Liver (tissue), 9 donors: ENCODE data around the gene CTNNBL1. TPM values are rescaled to one million over a fixed set of nuclear protein-coding genes. Genes with fewer than 3 reads are reported as not detected.

Experiments used
- DNase-seq: peaks from one replicate; pipeline ENCODE4 v3.0.0-alpha.2; 2017; ENCODE audit warnings: low spot score
- H3K27ac ChIP-seq, 2 donors: one replicate each; pipeline ENCODE4 v1.7.0; 2013; ENCODE audit warnings: inconsistent platforms in 2 of 2, low read length in 2 of 2, control low read depth in 1 of 2, low read depth in 1 of 2, mild to moderate bottlenecking in 1 of 2
- H3K27me3 ChIP-seq, 4 donors: one replicate each; pipeline versions ENCODE4 v1.6.1 to v1.7.0; 2013; ENCODE audit warnings: low read length in 3 of 4, inconsistent platforms in 1 of 4, mild to moderate bottlenecking in 1 of 4, moderate library complexity in 1 of 4; ENCODE audit not compliant: control insufficient read depth in 4 of 4, insufficient read depth in 4 of 4
- H3K36me3 ChIP-seq, 4 donors: one replicate each; pipeline versions ENCODE4 v1.6.1 to v1.7.0; 2013; ENCODE audit warnings: low read length in 3 of 4, mild to moderate bottlenecking in 3 of 4, low read depth in 1 of 4, moderate library complexity in 1 of 4; ENCODE audit not compliant: control insufficient read depth in 4 of 4, insufficient read depth in 3 of 4
- H3K4me1 ChIP-seq, 4 donors: one replicate each; pipeline versions ENCODE4 v1.6.1 to v1.7.0; 2013; ENCODE audit warnings: low read length in 3 of 4, mild to moderate bottlenecking in 3 of 4, moderate library complexity in 1 of 4; ENCODE audit not compliant: control insufficient read depth in 4 of 4, insufficient read depth in 4 of 4
- H3K4me3 ChIP-seq, 3 donors: one replicate each; pipeline versions ENCODE4 v1.6.1 to v1.7.0; 2013; ENCODE audit warnings: low read length in 3 of 3, control low read depth in 1 of 3, low read depth in 1 of 3, mild to moderate bottlenecking in 1 of 3
- H3K9ac ChIP-seq, 2 donors: one replicate each; pipeline ENCODE4 v1.7.0; 2013; ENCODE audit warnings: low read length in 2 of 2, mild to moderate bottlenecking in 2 of 2, moderate library complexity in 2 of 2, control low read depth in 1 of 2, low read depth in 1 of 2
- H3K9me3 ChIP-seq, 4 donors: one replicate each; pipeline versions ENCODE4 v1.6.1 to v1.7.0; 2013; ENCODE audit warnings: low read length in 3 of 4; ENCODE audit not compliant: control insufficient read depth in 4 of 4
- EGR1 ChIP-seq, 2 donors: IDR thresholded peaks; 2 replicates each; pipeline ENCODE4 v1.6.1; 2016 to 2018; ENCODE audit warnings: antibody characterized with exemption in 2 of 2, low read depth in 2 of 2
- FOXA1 ChIP-seq: IDR thresholded peaks from 2 replicates; pipeline ENCODE4 v1.6.1; 2016; ENCODE audit warnings: antibody characterized with exemption
- FOXA2 ChIP-seq: IDR thresholded peaks from 2 replicates; pipeline ENCODE4 v1.6.1; 2016; ENCODE audit warnings: antibody characterized with exemption
- GABPA ChIP-seq, 2 donors: IDR thresholded peaks in 1 of 2; conservative IDR thresholded peaks in 1 of 2; 2 replicates each; pipeline ENCODE4 v1.6.1; 2016; ENCODE audit warnings: antibody characterized with exemption in 2 of 2, mild to moderate bottlenecking in 1 of 2, moderate library complexity in 1 of 2
- HNF4A ChIP-seq, 2 donors: conservative IDR thresholded peaks; 2 replicates each; pipeline ENCODE4 v1.6.1; 2016; ENCODE audit warnings: antibody characterized with exemption in 2 of 2, mild to moderate bottlenecking in 2 of 2
- NR2F2 ChIP-seq: IDR thresholded peaks from 2 replicates; pipeline ENCODE4 v1.6.1; 2016; ENCODE audit warnings: antibody characterized with exemption
- RAD21 ChIP-seq, 2 donors: IDR thresholded peaks; 2 replicates each; pipeline ENCODE4 v1.6.1; 2016; ENCODE audit warnings: antibody characterized with exemption in 2 of 2, mild to moderate bottlenecking in 2 of 2
- SP1 ChIP-seq: IDR thresholded peaks from 2 replicates; pipeline ENCODE4 v1.6.1; 2018; ENCODE audit warnings: antibody characterized with exemption, mild to moderate bottlenecking
- YY1 ChIP-seq: IDR thresholded peaks from 2 replicates; pipeline ENCODE4 v1.6.1; 2016; ENCODE audit warnings: antibody characterized with exemption, mild to moderate bottlenecking
- WGBS: extraction: QIAGEN DNeasy Blood & Tissue Kit; methylation state at CpG from one replicate; pipeline ENCODE4 v1.1.7; 2013; 5-methylcytosine and 5-hydroxymethylcytosine counted together
- polyA plus RNA-seq, 2 donors: library from polyadenylated mRNA; stranded (reverse) in 1 of 2; unstranded in 1 of 2; fragments of 200-250 nt in 1 of 2; fragments of >200 nt in 1 of 2; fragmentation: Nextera tagmentation in 1 of 2; extraction: Ambion mirVana in 1 of 2; gene quantifications; one replicate each; pipeline versions ENCODE4 v1.2.1 to v1.2.3, GENCODE V29; 2013 to 2015
- total RNA-seq, 2 donors: library from RNA; depleted of rRNA; stranded (reverse); fragments of >200 nt; gene quantifications; one replicate each; pipeline ENCODE4 v1.2.3, GENCODE V29; 2014
- TF ChIP-seq, protein P1 (sequence below): IDR thresholded peaks from 2 replicates; pipeline ENCODE4 v1.6.1; 2016; ENCODE audit warnings: antibody characterized with exemption
- TF ChIP-seq, protein P2 (sequence below): IDR thresholded peaks from 2 replicates; pipeline ENCODE4 v1.6.1; 2016; ENCODE audit warnings: antibody characterized with exemption
- TF ChIP-seq, protein P3 (sequence below): IDR thresholded peaks from 2 replicates; pipeline ENCODE4 v1.6.1; 2016; ENCODE audit warnings: antibody characterized with exemption, mild to moderate bottlenecking
- TF ChIP-seq, protein P4 (sequence below): fragments of 150-350 bp; IDR thresholded peaks from 2 replicates; pipeline ENCODE4 v1.5.1; 2017; ENCODE audit warnings: improper control_type of control experiment, low read depth, low read length; ENCODE audit not compliant: missing input control
- TF ChIP-seq, protein P5 (sequence below): IDR thresholded peaks from 2 replicates; pipeline ENCODE4 v1.6.1; 2016; ENCODE audit warnings: antibody characterized with exemption
- donor health status: healthy.
- donor health status: healthy.
- donor health status: healthy.
- donor health status: healthy.
- donor health status: healthy.

CTNNBL1 gene
- total and polyA plus RNA-seq, 4 donors, result 18.3 to 25.4 (median 20.3) TPM

DNA sequence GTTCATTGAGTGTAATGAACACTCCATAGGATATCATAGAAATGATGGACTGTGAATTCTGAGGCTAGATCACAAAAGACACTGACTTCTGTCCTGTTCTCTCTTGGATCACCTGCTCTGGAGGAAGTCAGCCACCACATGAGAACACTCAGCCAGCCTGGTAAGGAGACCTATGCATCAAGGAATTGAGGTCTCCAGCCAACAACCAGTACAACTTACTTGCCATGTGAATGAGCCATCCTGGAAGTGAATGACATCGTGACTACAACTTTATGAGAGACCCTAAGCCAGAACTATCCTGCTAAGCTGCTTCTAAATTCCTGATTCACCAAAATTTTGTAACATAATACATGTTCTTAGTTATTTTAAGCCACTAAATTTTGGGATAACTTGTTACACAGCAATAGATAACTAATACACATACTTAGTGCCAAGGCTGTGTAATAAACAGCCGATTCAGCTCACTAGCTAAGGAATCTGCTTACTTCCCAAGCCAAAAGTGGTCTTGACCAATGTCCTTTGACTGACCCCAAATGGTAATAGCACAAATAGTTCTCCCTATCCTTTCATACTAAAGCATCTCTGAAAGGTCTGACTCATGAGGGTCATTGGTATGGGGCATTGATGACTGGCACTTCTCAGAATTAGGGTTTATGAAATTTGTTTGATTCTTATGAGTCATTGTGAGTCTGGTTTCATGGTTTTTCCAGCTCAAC is 6.9 kb upstream of the CTNNBL1 start:
- WGBS, result 91% methylated on average over 2 of the region's 2 CpGs
- Histone ChIP-seq H3K9me3 (no peaks in the 10 kb centered on the region), H3K9ac (no peak overlapping the region), H3K4me3 (no peak overlapping the region), H3K4me1 (no peaks in the 10 kb centered on the region), H3K27me3 (no peaks in the 10 kb centered on the region), H3K36me3 (no peaks in the 10 kb centered on the region), H3K27ac (no peak overlapping the region)
- no peak for DNase-seq
- no peak for TF ChIP-seq FOXA1
- TF ChIP-seq RAD21 (IDR thresholded peaks at IDR 0.05), result no peak
- TF ChIP-seq SP1, result no peak
- TF ChIP-seq YY1, result no peak

DNA sequence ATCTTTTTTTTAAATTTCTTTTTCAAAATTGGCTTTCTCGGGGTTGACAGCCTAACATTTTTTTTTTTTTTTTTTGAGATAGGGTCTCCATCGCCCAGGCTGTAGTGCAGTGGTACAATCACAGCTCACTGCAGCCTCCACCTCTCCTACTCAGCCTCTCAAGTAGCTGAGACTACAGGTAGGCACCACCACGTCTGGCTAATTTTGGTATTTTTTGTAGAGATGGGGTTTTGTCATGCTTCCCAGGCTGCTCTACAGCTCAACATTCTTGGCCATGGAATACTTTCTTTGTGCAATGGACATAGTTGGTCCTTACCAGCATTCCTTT is 6.4 kb upstream of the CTNNBL1 start:
- no peak overlapping the region for H3K27ac ChIP-seq
- DNase-seq, result no peak
- H3K27me3 ChIP-seq, result no peaks in the 10 kb centered on the region
- TF ChIP-seq, protein P1, sequence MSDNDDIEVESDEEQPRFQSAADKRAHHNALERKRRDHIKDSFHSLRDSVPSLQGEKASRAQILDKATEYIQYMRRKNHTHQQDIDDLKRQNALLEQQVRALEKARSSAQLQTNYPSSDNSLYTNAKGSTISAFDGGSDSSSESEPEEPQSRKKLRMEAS, result no peak
- TF ChIP-seq SP1 (no peak), YY1 (no peak), RAD21 (IDR thresholded peaks at IDR 0.05) (no peak), EGR1 (IDR thresholded peaks at IDR 0.05; ENCODE audit: low read depth in 2 of 2) (no peak), FOXA2 (no peak), HNF4A (conservative IDR thresholded peaks at IDR 0.05) (no peak), NR2F2 (no peak), FOXA1 (no peak), GABPA (IDR thresholded peaks at IDR 0.05 in 1 of 2, conservative IDR thresholded peaks at IDR 0.05 in 1 of 2) (no peak)
- TF ChIP-seq, protein P2, sequence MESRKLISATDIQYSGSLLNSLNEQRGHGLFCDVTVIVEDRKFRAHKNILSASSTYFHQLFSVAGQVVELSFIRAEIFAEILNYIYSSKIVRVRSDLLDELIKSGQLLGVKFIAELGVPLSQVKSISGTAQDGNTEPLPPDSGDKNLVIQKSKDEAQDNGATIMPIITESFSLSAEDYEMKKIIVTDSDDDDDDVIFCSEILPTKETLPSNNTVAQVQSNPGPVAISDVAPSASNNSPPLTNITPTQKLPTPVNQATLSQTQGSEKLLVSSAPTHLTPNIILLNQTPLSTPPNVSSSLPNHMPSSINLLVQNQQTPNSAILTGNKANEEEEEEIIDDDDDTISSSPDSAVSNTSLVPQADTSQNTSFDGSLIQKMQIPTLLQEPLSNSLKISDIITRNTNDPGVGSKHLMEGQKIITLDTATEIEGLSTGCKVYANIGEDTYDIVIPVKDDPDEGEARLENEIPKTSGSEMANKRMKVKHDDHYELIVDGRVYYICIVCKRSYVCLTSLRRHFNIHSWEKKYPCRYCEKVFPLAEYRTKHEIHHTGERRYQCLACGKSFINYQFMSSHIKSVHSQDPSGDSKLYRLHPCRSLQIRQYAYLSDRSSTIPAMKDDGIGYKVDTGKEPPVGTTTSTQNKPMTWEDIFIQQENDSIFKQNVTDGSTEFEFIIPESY, result no peak
- TF ChIP-seq, protein P3, sequence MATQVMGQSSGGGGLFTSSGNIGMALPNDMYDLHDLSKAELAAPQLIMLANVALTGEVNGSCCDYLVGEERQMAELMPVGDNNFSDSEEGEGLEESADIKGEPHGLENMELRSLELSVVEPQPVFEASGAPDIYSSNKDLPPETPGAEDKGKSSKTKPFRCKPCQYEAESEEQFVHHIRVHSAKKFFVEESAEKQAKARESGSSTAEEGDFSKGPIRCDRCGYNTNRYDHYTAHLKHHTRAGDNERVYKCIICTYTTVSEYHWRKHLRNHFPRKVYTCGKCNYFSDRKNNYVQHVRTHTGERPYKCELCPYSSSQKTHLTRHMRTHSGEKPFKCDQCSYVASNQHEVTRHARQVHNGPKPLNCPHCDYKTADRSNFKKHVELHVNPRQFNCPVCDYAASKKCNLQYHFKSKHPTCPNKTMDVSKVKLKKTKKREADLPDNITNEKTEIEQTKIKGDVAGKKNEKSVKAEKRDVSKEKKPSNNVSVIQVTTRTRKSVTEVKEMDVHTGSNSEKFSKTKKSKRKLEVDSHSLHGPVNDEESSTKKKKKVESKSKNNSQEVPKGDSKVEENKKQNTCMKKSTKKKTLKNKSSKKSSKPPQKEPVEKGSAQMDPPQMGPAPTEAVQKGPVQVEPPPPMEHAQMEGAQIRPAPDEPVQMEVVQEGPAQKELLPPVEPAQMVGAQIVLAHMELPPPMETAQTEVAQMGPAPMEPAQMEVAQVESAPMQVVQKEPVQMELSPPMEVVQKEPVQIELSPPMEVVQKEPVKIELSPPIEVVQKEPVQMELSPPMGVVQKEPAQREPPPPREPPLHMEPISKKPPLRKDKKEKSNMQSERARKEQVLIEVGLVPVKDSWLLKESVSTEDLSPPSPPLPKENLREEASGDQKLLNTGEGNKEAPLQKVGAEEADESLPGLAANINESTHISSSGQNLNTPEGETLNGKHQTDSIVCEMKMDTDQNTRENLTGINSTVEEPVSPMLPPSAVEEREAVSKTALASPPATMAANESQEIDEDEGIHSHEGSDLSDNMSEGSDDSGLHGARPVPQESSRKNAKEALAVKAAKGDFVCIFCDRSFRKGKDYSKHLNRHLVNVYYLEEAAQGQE, result no peak
- TF ChIP-seq, protein P4, sequence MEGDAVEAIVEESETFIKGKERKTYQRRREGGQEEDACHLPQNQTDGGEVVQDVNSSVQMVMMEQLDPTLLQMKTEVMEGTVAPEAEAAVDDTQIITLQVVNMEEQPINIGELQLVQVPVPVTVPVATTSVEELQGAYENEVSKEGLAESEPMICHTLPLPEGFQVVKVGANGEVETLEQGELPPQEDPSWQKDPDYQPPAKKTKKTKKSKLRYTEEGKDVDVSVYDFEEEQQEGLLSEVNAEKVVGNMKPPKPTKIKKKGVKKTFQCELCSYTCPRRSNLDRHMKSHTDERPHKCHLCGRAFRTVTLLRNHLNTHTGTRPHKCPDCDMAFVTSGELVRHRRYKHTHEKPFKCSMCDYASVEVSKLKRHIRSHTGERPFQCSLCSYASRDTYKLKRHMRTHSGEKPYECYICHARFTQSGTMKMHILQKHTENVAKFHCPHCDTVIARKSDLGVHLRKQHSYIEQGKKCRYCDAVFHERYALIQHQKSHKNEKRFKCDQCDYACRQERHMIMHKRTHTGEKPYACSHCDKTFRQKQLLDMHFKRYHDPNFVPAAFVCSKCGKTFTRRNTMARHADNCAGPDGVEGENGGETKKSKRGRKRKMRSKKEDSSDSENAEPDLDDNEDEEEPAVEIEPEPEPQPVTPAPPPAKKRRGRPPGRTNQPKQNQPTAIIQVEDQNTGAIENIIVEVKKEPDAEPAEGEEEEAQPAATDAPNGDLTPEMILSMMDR, result no peak
- TF ChIP-seq, protein P5, sequence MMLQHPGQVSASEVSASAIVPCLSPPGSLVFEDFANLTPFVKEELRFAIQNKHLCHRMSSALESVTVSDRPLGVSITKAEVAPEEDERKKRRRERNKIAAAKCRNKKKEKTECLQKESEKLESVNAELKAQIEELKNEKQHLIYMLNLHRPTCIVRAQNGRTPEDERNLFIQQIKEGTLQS, result no peak
- no peaks in the 10 kb centered on the region for H3K9me3 ChIP-seq
- H3K4me1 ChIP-seq, result no peaks in the 10 kb centered on the region
- H3K36me3 ChIP-seq, result no peaks in the 10 kb centered on the region
- no peak overlapping the region for H3K4me3 ChIP-seq
- WGBS, result 81% methylated on average over 3 of the region's 3 CpGs
- H3K9ac ChIP-seq, result no peak overlapping the region
